ENCODE measurements around the gene SREBF2. TPM values are rescaled to one million over a fixed set of nuclear protein-coding genes. Genes with fewer than 3 reads are reported as not detected.

The SREBF2 gene
- total and polyA plus RNA-seq, 2 of the 13 experiments (the other 11 are each of a cell fraction or from before 2014, with no cell fraction given): 53.8 to 72.6 TPM

DNA sequence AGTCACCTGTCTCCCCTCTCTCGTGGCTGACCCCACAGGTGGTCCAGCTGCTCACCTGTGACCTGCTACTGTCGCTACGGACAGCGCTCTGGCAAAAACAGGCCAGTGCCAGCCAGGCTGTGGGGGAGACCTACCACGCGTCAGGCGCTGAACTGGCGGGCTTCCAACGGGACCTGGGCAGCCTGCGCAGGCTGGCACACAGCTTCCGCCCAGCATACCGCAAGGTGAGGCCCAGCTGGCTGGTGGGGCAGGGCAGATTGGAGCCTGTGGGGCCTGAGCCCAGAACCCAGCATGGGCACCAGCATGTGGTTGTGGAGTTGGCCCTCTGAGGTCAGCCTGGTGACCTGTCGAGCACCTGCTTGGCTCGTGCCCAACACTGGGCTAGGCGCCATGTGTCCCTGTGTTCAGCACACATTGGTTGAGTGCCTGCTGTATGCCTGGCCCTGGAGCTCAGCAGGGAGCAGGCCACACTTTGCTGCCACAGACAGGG, 70.1 kb downstream of the SREBF2 start:
- H3K9me3 ChIP-seq (ENCODE audit: low read length): no peaks in the 10 kb centered on the region
- DNase-seq (ENCODE audit: low spot score) (no peak), ATAC-seq (no peak), FAIRE-seq (no peak)
- CTCF ChIA-PET (ENCODE audit: low intra/inter-chr PET ratio, low total read pairs): no interaction called here
- no peak overlapping the region for H2AFZ ChIP-seq (ENCODE audit: low read length)
- H3K9ac ChIP-seq (ENCODE audit: insufficient read depth, low read depth, low read length): no peak overlapping the region
- in situ Hi-C loops (cut with HindIII; ENCODE audit: extremely low pct_ligation_motif_present, low pct_unique_long_range_greater_than_20kb): no loop called here
- no peak overlapping the region for H3K4me3 ChIP-seq (replicated peaks in 1 of 3; ENCODE audit: insufficient read depth in 1 of 3, low read depth in 2 of 3, low read length in 3 of 3)
- H3K27ac ChIP-seq (ENCODE audit: extremely low read length, insufficient read depth, low read length): no peak overlapping the region
- H3K36me3 ChIP-seq (replicated peaks in 1 of 2; ENCODE audit: control insufficient read depth in 1 of 2, insufficient read depth in 2 of 2, low read length in 2 of 2): peaks cover 39 to 70% of the 10 kb centered on the region in 2 experiments
- H3K4me1 ChIP-seq (ENCODE audit: insufficient read depth, low read length): no peaks in the 10 kb centered on the region
- WGBS (ENCODE audit: low lambda C conversion rate): 93% methylated on average over 9 of the region's 15 CpGs
- BruUV-seq (replicated peaks): no TSS peak
- H4K20me1 ChIP-seq (ENCODE audit: insufficient read depth, low read length): peaks cover 17% of the 10 kb centered on the region
- intact Hi-C loops (cut with micrococcal nuclease; ENCODE audit: unreplicated experiment): no loop called here
- no peaks in the 10 kb centered on the region for H3K27me3 ChIP-seq (ENCODE audit: control insufficient read depth in 1 of 2, insufficient read depth in 2 of 2, low read length in 2 of 2)
- H3K79me2 ChIP-seq (ENCODE audit: insufficient read depth, low read length): no peaks in the 10 kb centered on the region
- POLR2A ChIA-PET: no interaction called here
- H3K4me2 ChIP-seq (ENCODE audit: low read depth, low read length): no peak overlapping the region
- TF ChIP-seq REL (CRISPR knock-in tag; conservative IDR thresholded peaks at IDR 0.05): 0 out of 2 replicates have a peak, but pooled peaks have one; percentile 38
- TF ChIP-seq WIZ (CRISPR knock-in tag; IDR thresholded peaks at IDR 0.05): no peak
- TF ChIP-seq HHEX (CRISPR knock-in tag; IDR thresholded peaks at IDR 0.05): no peak
- no peak for TF ChIP-seq ZBTB42 (CRISPR knock-in tag; IDR thresholded peaks at IDR 0.05)
- TF ChIP-seq, protein P1, sequence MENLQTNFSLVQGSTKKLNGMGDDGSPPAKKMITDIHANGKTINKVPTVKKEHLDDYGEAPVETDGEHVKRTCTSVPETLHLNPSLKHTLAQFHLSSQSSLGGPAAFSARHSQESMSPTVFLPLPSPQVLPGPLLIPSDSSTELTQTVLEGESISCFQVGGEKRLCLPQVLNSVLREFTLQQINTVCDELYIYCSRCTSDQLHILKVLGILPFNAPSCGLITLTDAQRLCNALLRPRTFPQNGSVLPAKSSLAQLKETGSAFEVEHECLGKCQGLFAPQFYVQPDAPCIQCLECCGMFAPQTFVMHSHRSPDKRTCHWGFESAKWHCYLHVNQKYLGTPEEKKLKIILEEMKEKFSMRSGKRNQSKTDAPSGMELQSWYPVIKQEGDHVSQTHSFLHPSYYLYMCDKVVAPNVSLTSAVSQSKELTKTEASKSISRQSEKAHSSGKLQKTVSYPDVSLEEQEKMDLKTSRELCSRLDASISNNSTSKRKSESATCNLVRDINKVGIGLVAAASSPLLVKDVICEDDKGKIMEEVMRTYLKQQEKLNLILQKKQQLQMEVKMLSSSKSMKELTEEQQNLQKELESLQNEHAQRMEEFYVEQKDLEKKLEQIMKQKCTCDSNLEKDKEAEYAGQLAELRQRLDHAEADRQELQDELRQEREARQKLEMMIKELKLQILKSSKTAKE (CRISPR knock-in tag; IDR thresholded peaks at IDR 0.05; ENCODE audit: borderline replicate concordance): 0 out of 2 replicates have a peak, but pooled peaks have one; percentile 1
- peak; percentile 83 for TF ChIP-seq RBM22 (optimal IDR thresholded peaks at IDR 0.05; ENCODE audit: low read length)
- TF ChIP-seq SCMH1 (CRISPR knock-in tag; IDR thresholded peaks at IDR 0.05; ENCODE audit: borderline replicate concordance): no peak
- no peak for TF ChIP-seq MED13 (CRISPR knock-in tag; IDR thresholded peaks at IDR 0.05)
- no peak for TF ChIP-seq KDM6A (CRISPR knock-in tag; IDR thresholded peaks at IDR 0.05; ENCODE audit: low read depth)
- TF ChIP-seq ZNF44 (CRISPR knock-in tag; IDR thresholded peaks at IDR 0.05): no peak
- 0 out of 2 replicates have a peak, but pooled peaks have one; percentile 33 for TF ChIP-seq POLR2AphosphoS5 (IDR thresholded peaks at IDR 0.05; ENCODE audit: low read depth, low read length)
- TF ChIP-seq ZNF383 (CRISPR knock-in tag; IDR thresholded peaks at IDR 0.05; ENCODE audit: borderline replicate concordance): no peak
- TF ChIP-seq, protein P2, sequence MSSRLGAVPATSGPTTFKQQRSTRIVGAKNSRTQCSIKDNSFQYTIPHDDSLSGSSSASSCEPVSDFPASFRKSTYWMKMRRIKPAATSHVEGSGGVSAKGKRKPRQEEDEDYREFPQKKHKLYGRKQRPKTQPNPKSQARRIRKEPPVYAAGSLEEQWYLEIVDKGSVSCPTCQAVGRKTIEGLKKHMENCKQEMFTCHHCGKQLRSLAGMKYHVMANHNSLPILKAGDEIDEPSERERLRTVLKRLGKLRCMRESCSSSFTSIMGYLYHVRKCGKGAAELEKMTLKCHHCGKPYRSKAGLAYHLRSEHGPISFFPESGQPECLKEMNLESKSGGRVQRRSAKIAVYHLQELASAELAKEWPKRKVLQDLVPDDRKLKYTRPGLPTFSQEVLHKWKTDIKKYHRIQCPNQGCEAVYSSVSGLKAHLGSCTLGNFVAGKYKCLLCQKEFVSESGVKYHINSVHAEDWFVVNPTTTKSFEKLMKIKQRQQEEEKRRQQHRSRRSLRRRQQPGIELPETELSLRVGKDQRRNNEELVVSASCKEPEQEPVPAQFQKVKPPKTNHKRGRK (CRISPR knock-in tag; IDR thresholded peaks at IDR 0.05): no peak
- no peak for TF ChIP-seq ZNF879 (CRISPR knock-in tag; IDR thresholded peaks at IDR 0.05)
- TF ChIP-seq RBAK (CRISPR knock-in tag; IDR thresholded peaks at IDR 0.05): no peak
- TF ChIP-seq POLR2A (IDR thresholded peaks at IDR 0.05; ENCODE audit: insufficient read depth in 1 of 2, low read depth in 2 of 2, low read length in 2 of 2): no peak
- TF ChIP-seq AGO2 (optimal IDR thresholded peaks at IDR 0.05; ENCODE audit: low read depth, low read length): peak; percentile 91
- no peak for TF ChIP-seq ELF3 (CRISPR knock-in tag; IDR thresholded peaks at IDR 0.05)
- no peak for TF ChIP-seq HNF4G (IDR thresholded peaks at IDR 0.05; ENCODE audit: borderline replicate concordance, low read depth, low read length)
- TF ChIP-seq HNF4G (CRISPR knock-in tag; IDR thresholded peaks at IDR 0.05; ENCODE audit: borderline replicate concordance, low read depth): no peak
- TF ChIP-seq, protein P3, sequence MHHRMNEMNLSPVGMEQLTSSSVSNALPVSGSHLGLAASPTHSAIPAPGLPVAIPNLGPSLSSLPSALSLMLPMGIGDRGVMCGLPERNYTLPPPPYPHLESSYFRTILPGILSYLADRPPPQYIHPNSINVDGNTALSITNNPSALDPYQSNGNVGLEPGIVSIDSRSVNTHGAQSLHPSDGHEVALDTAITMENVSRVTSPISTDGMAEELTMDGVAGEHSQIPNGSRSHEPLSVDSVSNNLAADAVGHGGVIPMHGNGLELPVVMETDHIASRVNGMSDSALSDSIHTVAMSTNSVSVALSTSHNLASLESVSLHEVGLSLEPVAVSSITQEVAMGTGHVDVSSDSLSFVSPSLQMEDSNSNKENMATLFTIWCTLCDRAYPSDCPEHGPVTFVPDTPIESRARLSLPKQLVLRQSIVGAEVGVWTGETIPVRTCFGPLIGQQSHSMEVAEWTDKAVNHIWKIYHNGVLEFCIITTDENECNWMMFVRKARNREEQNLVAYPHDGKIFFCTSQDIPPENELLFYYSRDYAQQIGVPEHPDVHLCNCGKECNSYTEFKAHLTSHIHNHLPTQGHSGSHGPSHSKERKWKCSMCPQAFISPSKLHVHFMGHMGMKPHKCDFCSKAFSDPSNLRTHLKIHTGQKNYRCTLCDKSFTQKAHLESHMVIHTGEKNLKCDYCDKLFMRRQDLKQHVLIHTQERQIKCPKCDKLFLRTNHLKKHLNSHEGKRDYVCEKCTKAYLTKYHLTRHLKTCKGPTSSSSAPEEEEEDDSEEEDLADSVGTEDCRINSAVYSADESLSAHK (CRISPR knock-in tag; IDR thresholded peaks at IDR 0.05; ENCODE audit: borderline replicate concordance): no peak
- TF ChIP-seq ZNF780A (CRISPR knock-in tag; IDR thresholded peaks at IDR 0.05): no peak

Measured in HepG2 (cell line).